Parathyroid adenoma (tissue), 2 donors: ENCODE measurements around the gene COASY.

ENCODE experiments used
- H2AFZ ChIP-seq: fragments of 300-600 bp; sonication (generic); one replicate; pipeline ENCODE4 v1.7.0; 2017; ENCODE audit warnings: antibody characterized with exemption, mild to moderate bottlenecking
- H3K27ac ChIP-seq: fragments of 300-600 bp; sonication (generic); one replicate; pipeline ENCODE4 v1.7.0; 2017
- H3K27me3 ChIP-seq: fragments of 300-600 bp; sonication (generic); one replicate; pipeline ENCODE4 v1.7.0; 2017; ENCODE audit warnings: low read length; ENCODE audit not compliant: control insufficient read depth, insufficient read depth
- H3K36me3 ChIP-seq: fragments of 300-600 bp; sonication (generic); one replicate; pipeline ENCODE4 v1.7.0; 2017; ENCODE audit warnings: low read length; ENCODE audit not compliant: control insufficient read depth, insufficient read depth
- H3K4me1 ChIP-seq: fragments of 300-600 bp; sonication (generic); one replicate; pipeline ENCODE4 v1.7.0; 2017; ENCODE audit warnings: control low read depth
- H3K4me2 ChIP-seq: fragments of 300-600 bp; sonication (generic); one replicate; pipeline ENCODE4 v1.7.0; 2017; ENCODE audit warnings: low read length
- H3K4me3 ChIP-seq: fragments of 300-600 bp; sonication (generic); one replicate; pipeline ENCODE4 v1.7.0; 2017; ENCODE audit warnings: low read depth, low read length
- H3K79me2 ChIP-seq: fragments of 300-600 bp; sonication (generic); one replicate; pipeline ENCODE4 v1.7.0; 2017; ENCODE audit warnings: control low read depth
- H3K9ac ChIP-seq: fragments of 300-600 bp; sonication (generic); one replicate; pipeline ENCODE4 v1.7.0; 2017; ENCODE audit warnings: mild to moderate bottlenecking
- H3K9me3 ChIP-seq: fragments of 300-600 bp; sonication (generic); one replicate; pipeline ENCODE4 v1.7.0; 2017; ENCODE audit warnings: low read length; ENCODE audit not compliant: control insufficient read depth
- CTCF ChIP-seq: fragments of 300-600 bp; sonication (generic); IDR thresholded peaks from one replicate; pipeline ENCODE4 v1.7.0; 2017; ENCODE audit warnings: antibody characterized with exemption, mild to moderate bottlenecking
- donor health status: primary hyperparathyroidism.

Gene COASY

DNA sequence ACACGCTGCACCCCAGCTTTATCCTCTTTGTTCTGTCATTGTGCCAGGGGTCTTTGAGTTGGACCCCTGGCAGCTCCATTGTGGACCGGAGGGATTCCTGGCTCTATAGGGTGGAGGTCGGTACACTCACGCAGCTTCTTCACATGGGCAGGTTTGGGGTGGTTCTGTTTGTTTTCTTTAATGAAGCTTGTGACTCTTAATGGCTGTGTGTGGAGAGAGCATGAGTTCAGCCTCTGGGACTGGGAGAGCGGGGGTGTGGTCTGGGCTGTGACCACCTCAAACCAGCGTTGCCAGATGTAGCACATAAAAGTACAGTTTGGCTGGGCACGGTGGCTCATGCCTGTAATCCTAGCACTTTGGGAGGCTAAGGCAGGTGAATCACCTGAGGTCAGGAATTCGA lies 47.1 kb upstream of the COASY start:
- H3K4me2 ChIP-seq = no peak overlapping the region
- no peaks in the 10 kb centered on the region for H3K27me3 ChIP-seq
- H3K9me3 ChIP-seq = no peaks in the 10 kb centered on the region
- H3K4me1 ChIP-seq = peaks cover 21% of the 10 kb centered on the region
- TF ChIP-seq CTCF = no peak
- H3K27ac ChIP-seq = no peak overlapping the region
- H3K79me2 ChIP-seq = no peaks in the 10 kb centered on the region
- no peak overlapping the region for H3K9ac ChIP-seq
- no peak overlapping the region for H3K4me3 ChIP-seq
- no peaks in the 10 kb centered on the region for H3K36me3 ChIP-seq
- H2AFZ ChIP-seq = no peak overlapping the region

GRCh38 chr17:42517516-42517915 lies 44.4 kb upstream of the COASY start:
- TF ChIP-seq CTCF = peak; percentile 72
- no peaks in the 10 kb centered on the region for H3K79me2 ChIP-seq
- H3K27me3 ChIP-seq = no peaks in the 10 kb centered on the region
- peak overlapping the region; percentile 95 for H3K27ac ChIP-seq
- no peak overlapping the region for H2AFZ ChIP-seq
- H3K4me3 ChIP-seq = no peak overlapping the region
- no peaks in the 10 kb centered on the region for H3K36me3 ChIP-seq
- no peak overlapping the region for H3K9ac ChIP-seq
- H3K4me2 ChIP-seq = no peak overlapping the region
- peaks cover 33% of the 10 kb centered on the region for H3K4me1 ChIP-seq
- no peaks in the 10 kb centered on the region for H3K9me3 ChIP-seq

DNA sequence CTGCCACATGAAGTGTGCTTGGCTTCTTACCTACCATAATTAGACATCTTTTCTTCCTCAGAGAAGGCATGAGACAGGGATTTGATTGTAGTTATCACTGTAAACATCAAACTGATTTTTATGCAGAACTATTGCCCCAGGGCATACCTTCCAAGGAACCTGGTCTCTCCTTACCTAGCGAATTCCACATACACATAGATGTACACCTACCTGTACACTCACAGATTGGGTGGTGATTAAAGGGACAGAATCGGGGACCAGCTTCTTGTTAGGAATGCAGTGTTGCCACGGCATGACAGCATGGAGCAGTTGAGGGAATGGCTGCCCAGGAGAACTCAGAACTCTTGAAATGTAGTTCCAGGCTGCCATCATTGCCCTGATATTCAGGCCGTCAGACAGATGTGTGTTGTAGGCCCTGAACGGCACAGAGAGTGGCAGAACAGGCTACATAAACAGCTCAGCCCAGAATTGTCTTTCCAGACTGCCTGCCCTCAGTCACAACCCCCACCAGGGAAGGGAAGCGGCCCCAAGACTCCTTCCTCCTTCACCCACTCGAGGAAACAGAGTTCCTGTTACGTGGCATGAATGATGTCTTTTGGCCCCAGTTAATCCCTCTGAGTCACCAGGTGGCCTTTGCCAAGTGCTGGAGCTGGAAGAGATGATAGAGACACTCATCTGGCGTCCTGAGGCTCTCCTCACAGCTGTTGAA lies 43.7 kb upstream of the COASY start:
- Histone ChIP-seq H3K27me3 (no peaks in the 10 kb centered on the region), H2AFZ (no peak overlapping the region), H3K9ac (no peak overlapping the region), H3K79me2 (no peaks in the 10 kb centered on the region), H3K4me1 (peaks cover 33% of the 10 kb centered on the region), H3K27ac (peak overlapping the region; percentile 95), H3K9me3 (no peaks in the 10 kb centered on the region), H3K36me3 (no peaks in the 10 kb centered on the region), H3K4me2 (no peak overlapping the region), H3K4me3 (no peak overlapping the region)
- no peak for TF ChIP-seq CTCF

- H3K9ac ChIP-seq = no peak overlapping the region
Observed at GRCh38 chr17:42518755-42519545, 43.0 kb upstream of the COASY start.

More at GRCh38 chr17:42518755-42519545, 43.0 kb upstream of the COASY start:
- TF ChIP-seq CTCF = no peak
- H3K79me2 ChIP-seq = no peaks in the 10 kb centered on the region
- H3K4me2 ChIP-seq = peak overlapping the region; percentile 43
- peak overlapping the region; percentile 95 for H3K27ac ChIP-seq
- H3K4me1 ChIP-seq = peaks cover 33% of the 10 kb centered on the region
- H2AFZ ChIP-seq = no peak overlapping the region
- H3K36me3 ChIP-seq = no peaks in the 10 kb centered on the region
- no peaks in the 10 kb centered on the region for H3K9me3 ChIP-seq
- H3K4me3 ChIP-seq = no peak overlapping the region
- no peaks in the 10 kb centered on the region for H3K27me3 ChIP-seq
